ENCODE results near the gene DENND1A.

The DENND1A gene

DNA sequence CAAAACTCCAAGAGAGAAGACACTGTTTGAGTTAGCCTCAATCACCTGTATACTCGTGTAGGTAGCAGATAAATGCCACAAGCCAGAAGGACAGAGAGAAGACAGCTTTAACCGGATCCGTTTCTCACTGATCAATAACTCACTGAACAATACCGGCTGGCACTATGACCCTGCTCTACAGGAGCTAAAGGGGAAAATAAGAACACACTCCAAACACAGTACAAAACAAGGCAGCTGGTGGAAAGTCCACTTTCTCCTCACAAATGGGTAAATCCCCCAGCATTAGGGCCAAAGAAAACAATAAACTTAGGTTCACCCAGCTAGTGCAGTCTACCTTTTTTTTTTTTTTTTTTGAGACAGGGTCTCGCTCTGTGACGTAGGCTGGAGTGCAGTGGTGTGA lies 404.5 kb downstream of the DENND1A start:
- Histone ChIP-seq H2BK12ac (ENCODE audit: low read length) (no peak overlapping the region), H3K4ac (ENCODE audit: low read length) (no peak overlapping the region), H2BK120ac (ENCODE audit: low read depth, low read length) (no peak overlapping the region), H4K8ac (ENCODE audit: low read depth, low read length) (no peak overlapping the region), H3K27ac (replicated peaks; ENCODE audit: low read length) (no peak overlapping the region), H3K9ac (ENCODE audit: low read depth, low read length, poor library complexity) (no peak overlapping the region), H3K18ac (ENCODE audit: low read length) (no peak overlapping the region), H2BK15ac (ENCODE audit: low read length) (no peak overlapping the region), H3K23ac (ENCODE audit: low read depth, low read length, poor library complexity) (no peak overlapping the region), H2AK5ac (ENCODE audit: low read depth, low read length) (no peak overlapping the region), H3K36me3 (replicated peaks in 1 of 2; ENCODE audit: control insufficient read depth in 2 of 2, insufficient read depth in 2 of 2, low read length in 2 of 2) (no peaks in the 10 kb centered on the region), H3K79me1 (ENCODE audit: low read depth, low read length) (no peaks in the 10 kb centered on the region), H3K4me2 (ENCODE audit: insufficient read depth, low read length, poor library complexity, severe bottlenecking) (no peak overlapping the region), H3K14ac (ENCODE audit: low read length) (no peak overlapping the region), H4K91ac (ENCODE audit: low read depth, low read length, poor library complexity) (no peak overlapping the region), H2BK5ac (ENCODE audit: low read length) (no peak overlapping the region), H3K4me3 (ENCODE audit: low read length in 2 of 2) (no peak overlapping the region), H3K27me3 (ENCODE audit: control insufficient read depth in 3 of 3, insufficient read depth in 3 of 3, low read depth in 1 of 3, low read length in 3 of 3) (no peaks in the 10 kb centered on the region), H3K9me3 (replicated peaks in 1 of 2; ENCODE audit: control insufficient read depth in 2 of 2, insufficient read depth in 1 of 2, low read depth in 1 of 2, low read length in 2 of 2) (peaks cover 0 to 3% of the 10 kb centered on the region in 2 donors), H3K4me1 (ENCODE audit: control insufficient read depth in 2 of 2, insufficient read depth in 1 of 2, low read depth in 1 of 2, low read length in 2 of 2) (peaks cover 10 to 13% of the 10 kb centered on the region in 2 donors), H2AFZ (ENCODE audit: low read length) (no peak overlapping the region)
- no CpG with 5 or more reads among the region's 6 CpGs for WGBS, 2 donors (ENCODE audit: extremely low coverage in 2 of 2, insufficient read length in 2 of 2, insufficient replicate concordance in 1 of 2)
- no peak for DNase-seq (ENCODE audit: low spot score)

DNA sequence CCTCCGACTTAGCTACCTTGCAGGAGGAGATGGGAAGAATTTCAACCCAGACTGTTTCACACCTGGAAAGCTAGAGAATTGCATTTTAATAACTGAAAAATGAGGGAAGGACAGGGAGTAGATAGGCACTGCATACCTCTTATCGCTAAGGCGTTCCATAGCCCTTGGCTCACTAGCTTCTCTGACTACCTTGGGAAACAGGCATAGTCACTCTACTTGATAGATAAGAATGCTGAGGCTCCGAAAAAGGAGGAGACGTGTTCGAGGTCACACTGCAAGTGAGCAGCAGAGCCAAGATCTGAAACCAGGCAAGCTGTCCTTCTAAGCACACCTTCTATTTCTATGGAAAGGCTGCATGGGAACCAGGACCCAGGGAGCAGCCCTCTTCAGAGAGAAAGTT lies 405.1 kb downstream of the DENND1A start:
- Histone ChIP-seq H3K27ac (replicated peaks; ENCODE audit: low read length) (no peak overlapping the region), H3K9ac (ENCODE audit: low read depth, low read length, poor library complexity) (no peak overlapping the region), H3K23ac (ENCODE audit: low read depth, low read length, poor library complexity) (no peak overlapping the region), H3K4me2 (ENCODE audit: insufficient read depth, low read length, poor library complexity, severe bottlenecking) (no peak overlapping the region), H3K36me3 (replicated peaks in 1 of 2; ENCODE audit: control insufficient read depth in 2 of 2, insufficient read depth in 2 of 2, low read length in 2 of 2) (no peaks in the 10 kb centered on the region), H3K4me1 (ENCODE audit: control insufficient read depth in 2 of 2, insufficient read depth in 1 of 2, low read depth in 1 of 2, low read length in 2 of 2) (peaks cover 10 to 13% of the 10 kb centered on the region in 2 donors), H4K8ac (ENCODE audit: low read depth, low read length) (no peak overlapping the region), H2BK5ac (ENCODE audit: low read length) (no peak overlapping the region), H3K4ac (ENCODE audit: low read length) (no peak overlapping the region), H3K14ac (ENCODE audit: low read length) (no peak overlapping the region), H3K9me3 (replicated peaks in 1 of 2; ENCODE audit: control insufficient read depth in 2 of 2, insufficient read depth in 1 of 2, low read depth in 1 of 2, low read length in 2 of 2) (no peaks in the 10 kb centered on the region), H2BK12ac (ENCODE audit: low read length) (no peak overlapping the region), H3K18ac (ENCODE audit: low read length) (no peak overlapping the region), H3K27me3 (ENCODE audit: control insufficient read depth in 3 of 3, insufficient read depth in 3 of 3, low read depth in 1 of 3, low read length in 3 of 3) (no peaks in the 10 kb centered on the region), H3K4me3 (ENCODE audit: low read length in 2 of 2) (no peak overlapping the region), H2BK120ac (ENCODE audit: low read depth, low read length) (no peak overlapping the region), H4K91ac (ENCODE audit: low read depth, low read length, poor library complexity) (no peak overlapping the region), H3K79me1 (ENCODE audit: low read depth, low read length) (no peaks in the 10 kb centered on the region), H2AK5ac (ENCODE audit: low read depth, low read length) (no peak overlapping the region), H2BK15ac (ENCODE audit: low read length) (no peak overlapping the region), H2AFZ (ENCODE audit: low read length) (no peak overlapping the region)
- no peak for DNase-seq (ENCODE audit: low spot score)
- WGBS, 2 donors (ENCODE audit: extremely low coverage in 2 of 2, insufficient read length in 2 of 2, insufficient replicate concordance in 1 of 2), result no CpG with 5 or more reads among the region's 6 CpGs

DNA sequence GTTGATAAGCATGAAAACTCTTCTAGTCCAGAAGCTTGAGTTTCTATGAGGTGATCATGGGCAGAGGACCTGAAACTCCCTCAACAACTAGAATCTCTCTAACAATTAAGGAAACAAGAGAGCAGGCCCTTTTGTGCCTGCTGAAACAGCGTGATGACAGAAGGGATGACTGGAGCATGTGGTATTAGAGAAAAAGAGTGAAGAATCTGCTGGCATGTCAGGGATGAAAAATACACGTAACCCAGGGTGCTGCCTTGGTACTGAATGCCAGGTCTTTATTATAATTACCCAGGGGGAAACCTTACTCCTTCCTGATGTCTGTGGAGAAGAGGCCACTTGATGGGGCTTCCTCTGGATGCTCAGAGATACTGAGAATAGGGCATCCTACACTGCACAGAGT lies 406.1 kb downstream of the DENND1A start:
- no peak overlapping the region for H3K4me3 ChIP-seq (ENCODE audit: low read length in 2 of 2)
- H4K91ac ChIP-seq (ENCODE audit: low read depth, low read length, poor library complexity), result no peak overlapping the region
- H3K9me3 ChIP-seq (replicated peaks in 1 of 2; ENCODE audit: control insufficient read depth in 2 of 2, insufficient read depth in 1 of 2, low read depth in 1 of 2, low read length in 2 of 2), result no peaks in the 10 kb centered on the region
- H3K4me1 ChIP-seq (ENCODE audit: control insufficient read depth in 2 of 2, insufficient read depth in 1 of 2, low read depth in 1 of 2, low read length in 2 of 2), result peaks cover 10 to 13% of the 10 kb centered on the region in 2 donors
- no peak overlapping the region for H3K9ac ChIP-seq (ENCODE audit: low read depth, low read length, poor library complexity)
- no peaks in the 10 kb centered on the region for H3K36me3 ChIP-seq (replicated peaks in 1 of 2; ENCODE audit: control insufficient read depth in 2 of 2, insufficient read depth in 2 of 2, low read length in 2 of 2)
- H2BK12ac ChIP-seq (ENCODE audit: low read length), result no peak overlapping the region
- no peak overlapping the region for H4K8ac ChIP-seq (ENCODE audit: low read depth, low read length)
- no peak overlapping the region for H3K23ac ChIP-seq (ENCODE audit: low read depth, low read length, poor library complexity)
- H2AFZ ChIP-seq (ENCODE audit: low read length), result no peak overlapping the region
- no peak overlapping the region for H3K14ac ChIP-seq (ENCODE audit: low read length)
- H3K4ac ChIP-seq (ENCODE audit: low read length), result no peak overlapping the region
- no peaks in the 10 kb centered on the region for H3K27me3 ChIP-seq (ENCODE audit: control insufficient read depth in 3 of 3, insufficient read depth in 3 of 3, low read depth in 1 of 3, low read length in 3 of 3)
- H3K27ac ChIP-seq (replicated peaks; ENCODE audit: low read length), result no peak overlapping the region
- H2BK5ac ChIP-seq (ENCODE audit: low read length), result no peak overlapping the region
- WGBS, 2 donors (ENCODE audit: extremely low coverage in 2 of 2, insufficient read length in 2 of 2, insufficient replicate concordance in 1 of 2), result no CpG with 5 or more reads among the region's 2 CpGs
- H3K18ac ChIP-seq (ENCODE audit: low read length), result no peak overlapping the region
- DNase-seq (ENCODE audit: low spot score), result no peak
- no peak overlapping the region for H3K4me2 ChIP-seq (ENCODE audit: insufficient read depth, low read length, poor library complexity, severe bottlenecking)
- H2BK15ac ChIP-seq (ENCODE audit: low read length), result no peak overlapping the region
- H3K79me1 ChIP-seq (ENCODE audit: low read depth, low read length), result no peaks in the 10 kb centered on the region
- H2AK5ac ChIP-seq (ENCODE audit: low read depth, low read length), result no peak overlapping the region
- no peak overlapping the region for H2BK120ac ChIP-seq (ENCODE audit: low read depth, low read length)

DNA sequence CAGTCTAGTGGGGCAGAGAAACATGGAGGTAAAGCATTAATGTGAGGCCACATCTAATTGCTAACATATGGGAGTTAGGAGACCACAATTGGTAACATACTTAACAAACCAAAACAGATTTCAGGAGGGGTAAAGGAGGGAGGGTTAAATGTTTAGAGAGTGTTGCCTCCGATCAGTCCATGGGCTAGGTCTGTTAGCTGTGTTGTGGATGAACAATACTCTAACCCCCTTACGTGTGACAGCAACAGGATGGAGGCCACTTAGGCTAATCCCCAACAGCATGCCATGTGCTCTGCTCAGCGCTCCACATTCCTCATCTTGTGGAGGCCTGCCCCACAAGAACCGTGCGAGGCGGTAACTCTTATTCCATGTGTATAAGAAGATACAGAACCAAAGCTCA lies 406.9 kb downstream of the DENND1A start:
- Histone ChIP-seq H3K9me3 (replicated peaks in 1 of 2; ENCODE audit: control insufficient read depth in 2 of 2, insufficient read depth in 1 of 2, low read depth in 1 of 2, low read length in 2 of 2) (no peaks in the 10 kb centered on the region), H3K27me3 (ENCODE audit: control insufficient read depth in 3 of 3, insufficient read depth in 3 of 3, low read depth in 1 of 3, low read length in 3 of 3) (no peaks in the 10 kb centered on the region), H3K23ac (ENCODE audit: low read depth, low read length, poor library complexity) (no peak overlapping the region), H3K4ac (ENCODE audit: low read length) (no peak overlapping the region), H3K18ac (ENCODE audit: low read length) (no peak overlapping the region), H3K4me1 (ENCODE audit: control insufficient read depth in 2 of 2, insufficient read depth in 1 of 2, low read depth in 1 of 2, low read length in 2 of 2) (peaks cover 10 to 13% of the 10 kb centered on the region in 2 donors), H3K4me2 (ENCODE audit: insufficient read depth, low read length, poor library complexity, severe bottlenecking) (no peak overlapping the region), H3K36me3 (replicated peaks in 1 of 2; ENCODE audit: control insufficient read depth in 2 of 2, insufficient read depth in 2 of 2, low read length in 2 of 2) (no peaks in the 10 kb centered on the region), H4K91ac (ENCODE audit: low read depth, low read length, poor library complexity) (no peak overlapping the region), H3K27ac (replicated peaks; ENCODE audit: low read length) (no peak overlapping the region), H3K9ac (ENCODE audit: low read depth, low read length, poor library complexity) (no peak overlapping the region), H2BK120ac (ENCODE audit: low read depth, low read length) (no peak overlapping the region), H3K79me1 (ENCODE audit: low read depth, low read length) (no peaks in the 10 kb centered on the region), H3K14ac (ENCODE audit: low read length) (no peak overlapping the region), H2BK12ac (ENCODE audit: low read length) (no peak overlapping the region), H2AK5ac (ENCODE audit: low read depth, low read length) (no peak overlapping the region), H4K8ac (ENCODE audit: low read depth, low read length) (no peak overlapping the region), H2BK15ac (ENCODE audit: low read length) (no peak overlapping the region), H2BK5ac (ENCODE audit: low read length) (no peak overlapping the region), H2AFZ (ENCODE audit: low read length) (no peak overlapping the region), H3K4me3 (ENCODE audit: low read length in 2 of 2) (no peak overlapping the region)
- no peak for DNase-seq (ENCODE audit: low spot score)
- WGBS, 2 donors (ENCODE audit: extremely low coverage in 2 of 2, insufficient read length in 2 of 2, insufficient replicate concordance in 1 of 2), result no CpG with 5 or more reads among the region's 6 CpGs

All from neuronal stem cell (in vitro differentiated cells).